ENCODE data around the gene GRID2IP. TPM values are rescaled to one million over a fixed set of nuclear protein-coding genes. Genes with fewer than 3 reads are reported as not detected.

The GRID2IP gene
- total and polyA plus RNA-seq, 8 donors, result 0.21 to 1.3 (median 1.1) TPM

GRCh38 chr7:6510476-6511133, 40.7 kb downstream of the GRID2IP start:
- intact Hi-C loops (cut with DNase I), result loop anchor here in 1 of 2 donors (10.0 kb wide), 1 partner anchor 64 kb away; the partner anchor contains the start of gene ZDHHC4
- H3K4me3 ChIP-seq, result no peak overlapping the region
- DNase-seq, result no peak
- H3K27me3 ChIP-seq, result no peaks in the 10 kb centered on the region
- no peak for TF ChIP-seq CTCF (IDR thresholded peaks at IDR 0.05)
- no peak for ATAC-seq
- no peaks in the 10 kb centered on the region for H3K36me3 ChIP-seq
- no peak overlapping the region for H3K27ac ChIP-seq
- no peaks in the 10 kb centered on the region for H3K4me1 ChIP-seq
- no peaks in the 10 kb centered on the region for H3K9me3 ChIP-seq

GRCh38 chr7:6508950-6509349, 42.3 kb downstream of the GRID2IP start:
- H3K4me1 ChIP-seq, result peaks cover 0 to 8% of the 10 kb centered on the region in 2 donors
- no peak for ATAC-seq
- no peaks in the 10 kb centered on the region for H3K27me3 ChIP-seq
- H3K36me3 ChIP-seq, result no peaks in the 10 kb centered on the region
- no peaks in the 10 kb centered on the region for H3K9me3 ChIP-seq
- H3K27ac ChIP-seq, result no peak overlapping the region
- no peak overlapping the region for H3K4me3 ChIP-seq
- peak in 1 of 4 donors; percentile 59 for DNase-seq
- intact Hi-C loops (cut with DNase I), result no loop called here
- no peak for TF ChIP-seq CTCF (IDR thresholded peaks at IDR 0.05)

- intact Hi-C loops (cut with DNase I), result no loop called here
- H3K4me1 ChIP-seq, result peaks cover 0 to 8% of the 10 kb centered on the region in 2 donors
- H3K9me3 ChIP-seq, result no peaks in the 10 kb centered on the region
- no peak for ATAC-seq
- no peak for TF ChIP-seq CTCF (IDR thresholded peaks at IDR 0.05)
- peak in 1 of 4 donors; percentile 0 for DNase-seq
- no peak overlapping the region for H3K27ac ChIP-seq
- no peaks in the 10 kb centered on the region for H3K36me3 ChIP-seq
- no peaks in the 10 kb centered on the region for H3K27me3 ChIP-seq
- H3K4me3 ChIP-seq, result no peak overlapping the region
These were observed 42.7 kb downstream of the GRID2IP start for GRCh38 chr7:6508539-6508938.

- Histone ChIP-seq H3K4me3 (no peak overlapping the region), H3K36me3 (no peaks in the 10 kb centered on the region), H3K27me3 (peaks cover 0 to 3% of the 10 kb centered on the region in 2 donors), H3K27ac (no peak overlapping the region), H3K9me3 (no peaks in the 10 kb centered on the region), H3K4me1 (peaks cover 0 to 12% of the 10 kb centered on the region in 2 donors)
- no peak for DNase-seq
- no peak for ATAC-seq
- intact Hi-C loops (cut with DNase I), result no loop called here
- no peak for TF ChIP-seq CTCF (IDR thresholded peaks at IDR 0.05)
These were observed 43.4 kb downstream of the GRID2IP start for GRCh38 chr7:6507906-6508305.

GRCh38 chr7:6505685-6506559, 45.3 kb downstream of the GRID2IP start:
- H3K27ac ChIP-seq, result no peak overlapping the region
- peaks cover 0 to 12% of the 10 kb centered on the region in 2 donors for H3K4me1 ChIP-seq
- H3K4me3 ChIP-seq, result no peak overlapping the region
- DNase-seq, result peak in 1 of 4 donors; percentile 62
- H3K36me3 ChIP-seq, result no peaks in the 10 kb centered on the region
- intact Hi-C loops (cut with DNase I), result no loop called here
- no peaks in the 10 kb centered on the region for H3K9me3 ChIP-seq
- no peak for TF ChIP-seq CTCF (IDR thresholded peaks at IDR 0.05)
- no peak for ATAC-seq
- peaks cover 0 to 6% of the 10 kb centered on the region in 2 donors for H3K27me3 ChIP-seq
